NK-92 (cell line): ENCODE data around the gene GHR.

Experiments
- DNase-seq: peaks from one replicate; lab custom pipeline; 2025; ENCODE audit not compliant: unreplicated experiment; lab: John Stamatoyannopoulos, UW

GHR gene

GRCh38 chr5:42515504-42515903, 92.3 kb downstream of the GHR start:
- DNase-seq, result no peak

GRCh38 chr5:42516282-42517042, 93.2 kb downstream of the GHR start:
- no peak for DNase-seq

GRCh38 chr5:42517164-42517563, 93.9 kb downstream of the GHR start:
- DNase-seq, result no peak

- no peak for DNase-seq
These were observed 95.5 kb downstream of the GHR start for GRCh38 chr5:42518595-42519221.

- no peak for DNase-seq
These were observed 97.0 kb downstream of the GHR start for GRCh38 chr5:42520203-42520602.

GRCh38 chr5:42520957-42521356, 97.7 kb downstream of the GHR start:
- DNase-seq, result no peak

GRCh38 chr5:42521406-42521805, 98.2 kb downstream of the GHR start:
- no peak for DNase-seq

GRCh38 chr5:42522783-42523182, 99.5 kb downstream of the GHR start:
- no peak for DNase-seq

GRCh38 chr5:42526179-42526578, 102.9 kb downstream of the GHR start:
- no peak for DNase-seq

GRCh38 chr5:42531611-42532010, 108.4 kb downstream of the GHR start:
- no peak for DNase-seq

GRCh38 chr5:42542106-42542505, 118.9 kb downstream of the GHR start:
- no peak for DNase-seq

GRCh38 chr5:42543774-42544173, 120.5 kb downstream of the GHR start:
- DNase-seq, result no peak

- DNase-seq, result no peak
These were observed 121.8 kb downstream of the GHR start for GRCh38 chr5:42545038-42545437.

GRCh38 chr5:42547141-42547540, 123.9 kb downstream of the GHR start:
- DNase-seq, result no peak

- no peak for DNase-seq
These were observed 124.7 kb downstream of the GHR start for GRCh38 chr5:42547894-42548293.

GRCh38 chr5:42552597-42552996, 129.4 kb downstream of the GHR start:
- no peak for DNase-seq

GRCh38 chr5:42553461-42553860, 130.2 kb downstream of the GHR start:
- DNase-seq, result no peak

- DNase-seq, result no peak
These were observed 131.8 kb downstream of the GHR start for GRCh38 chr5:42555010-42555409.

GRCh38 chr5:42555797-42556196, 132.6 kb downstream of the GHR start:
- DNase-seq, result no peak

GRCh38 chr5:42557689-42558088, 134.4 kb downstream of the GHR start:
- no peak for DNase-seq

GRCh38 chr5:42561656-42562055, 138.4 kb downstream of the GHR start:
- DNase-seq, result no peak

GRCh38 chr5:42564689-42565356, 141.6 kb downstream of the GHR start:
- no peak for DNase-seq
